K562 (cell line): ENCODE data around the gene SLC49A3. TPM values are rescaled to one million over a fixed set of nuclear protein-coding genes. Genes with fewer than 3 reads are reported as not detected.

Experiments
- ARNT ChIP-seq, 2 experiments: fragments of 450-650 bp; IDR thresholded peaks; 2 replicates each; pipeline ENCODE4 v1.6.1; 2016; ENCODE audit warnings: mild to moderate bottlenecking in 1 of 2
- ASH1L ChIP-seq: fragments of 450-650 bp; IDR thresholded peaks from 2 replicates; pipeline ENCODE4 v1.6.1; 2018; ENCODE audit warnings: borderline replicate concordance, mild to moderate bottlenecking, low read depth; ENCODE audit not compliant: partially characterized antibody
- CBX8 ChIP-seq: fragments of 200-600 bp; sonication (generic); IDR thresholded peaks from 2 replicates; pipeline ENCODE4 v1.6.1; 2012; ENCODE audit warnings: borderline replicate concordance, mixed run types, low read depth, mild to moderate bottlenecking, moderate library complexity, mixed read lengths, low read length, control low read depth, inconsistent platforms; ENCODE audit not compliant: poor library complexity, severe bottlenecking; ENCODE audit errors: extremely low read depth
- CCNT2 ChIP-seq: IDR thresholded peaks from 2 replicates; pipeline ENCODE4 v1.6.1; 2011; ENCODE audit warnings: borderline replicate concordance, low read depth, mild to moderate bottlenecking, moderate library complexity, mixed read lengths, low read length; ENCODE audit not compliant: insufficient read length; ENCODE audit errors: extremely low read depth
- CHD4 ChIP-seq: fragments of 200-600 bp; sonication (generic); IDR thresholded peaks from 3 replicates; pipeline ENCODE4 v1.6.1; 2012; ENCODE audit warnings: low read depth, mild to moderate bottlenecking, mixed read lengths, low read length, inconsistent platforms; ENCODE audit not compliant: insufficient read depth, insufficient replicate concordance, poor library complexity, severe bottlenecking
- DEAF1 ChIP-seq: fragments of 450-650 bp; formaldehyde crosslinking; IDR thresholded peaks from 2 replicates; pipeline ENCODE4 v1.4.0; 2020; ENCODE audit warnings: mild to moderate bottlenecking, moderate library complexity
- EHMT2 ChIP-seq: fragments of 450-650 bp; IDR thresholded peaks from 2 replicates; pipeline ENCODE4 v1.6.1; 2018; ENCODE audit warnings: antibody characterized with exemption
- HMG20A ChIP-seq: fragments of 450-650 bp; formaldehyde crosslinking; conservative IDR thresholded peaks from 2 replicates; pipeline ENCODE4 v1.4.0; 2020; ENCODE audit warnings: mild to moderate bottlenecking, mixed read lengths
- KAT2B ChIP-seq: IDR thresholded peaks from one replicate; pipeline ENCODE4 v1.6.1; 2012; ENCODE audit warnings: low read depth, mild to moderate bottlenecking, control low read depth, inconsistent platforms, low read length, moderate library complexity
- MBD2 ChIP-seq: sonication (generic); IDR thresholded peaks from 2 replicates; pipeline ENCODE4 v1.6.1; 2016; ENCODE audit warnings: low read depth, borderline replicate concordance
- MCM2 ChIP-seq: fragments of 450-650 bp; IDR thresholded peaks from 2 replicates; pipeline ENCODE4 v1.6.1; 2017; ENCODE audit warnings: low read depth, mild to moderate bottlenecking
- MCM7 ChIP-seq, 2 experiments: fragments of 450-650 bp; IDR thresholded peaks; 2 replicates each; pipeline ENCODE4 v1.6.1; 2016 to 2018
- NCOA4 ChIP-seq: fragments of 450-650 bp; IDR thresholded peaks from 2 replicates; pipeline ENCODE4 v1.6.1; 2018; ENCODE audit warnings: mild to moderate bottlenecking; ENCODE audit not compliant: partially characterized antibody
- NKRF ChIP-seq: fragments of 450-650 bp; IDR thresholded peaks from 2 replicates; pipeline ENCODE4 v1.6.1; 2016; ENCODE audit warnings: borderline replicate concordance
- NR2C2 ChIP-seq, 2 experiments: fragments of 200-800 bp in 1 of 2; sonication (Bioruptor generic) in 1 of 2; sonication (generic) in 1 of 2; formaldehyde crosslinking in 1 of 2; IDR thresholded peaks; 2 replicates each; pipeline versions ENCODE4 v1.6.1 to v1.8.0; 2016 to 2022; ENCODE audit warnings: mild to moderate bottlenecking in 1 of 2, missing compliant biosample characterization in 1 of 2, missing genetic modification characterization in 1 of 2, missing genetic modification reagents in 1 of 2
- PHF20 ChIP-seq: fragments of 450-650 bp; IDR thresholded peaks from 2 replicates; pipeline ENCODE4 v1.6.1; 2018; ENCODE audit not compliant: partially characterized antibody
- POLR3A ChIP-seq: IDR thresholded peaks from 2 replicates; pipeline ENCODE4 v1.6.1; 2011; ENCODE audit warnings: borderline replicate concordance, mild to moderate bottlenecking, moderate library complexity; ENCODE audit not compliant: insufficient read length, insufficient read depth; ENCODE audit errors: extremely low read depth
- SMAD3 ChIP-seq: fragments of 450-650 bp; formaldehyde crosslinking; conservative IDR thresholded peaks from 2 replicates; pipeline ENCODE4 v1.4.0; 2020; ENCODE audit warnings: mild to moderate bottlenecking
- SRSF3 ChIP-seq: fragments of 200-400 bp; formaldehyde crosslinking; IDR thresholded peaks from 2 replicates; pipeline ENCODE4 v1.6.1; 2016; ENCODE audit warnings: mild to moderate bottlenecking, low read length, moderate library complexity; ENCODE audit not compliant: insufficient read depth
- TAF7 ChIP-seq: fragments of 450-650 bp; IDR thresholded peaks from 2 replicates; pipeline ENCODE4 v1.6.1; 2016; ENCODE audit warnings: missing genetic modification characterization, missing compliant biosample characterization
- ZNF140 ChIP-seq: fragments of 250-450 bp; sonication (Bioruptor Pico); IDR thresholded peaks from 2 replicates; pipeline ENCODE4 v1.8.0; 2021; ENCODE audit warnings: moderate library complexity, mild to moderate bottlenecking, inconsistent platforms
- ZNF146 ChIP-seq: IDR thresholded peaks from one replicate; pipeline ENCODE4 v1.6.1; 2018; ENCODE audit warnings: missing compliant biosample characterization; ENCODE audit not compliant: unreplicated experiment
- polyA plus RNA-seq, 8 experiments: library from polyadenylated mRNA; depleted of rRNA in 4 of 8; stranded (reverse) in 5 of 8; unstranded in 3 of 8; fragments of >200 nt; fragmentation: Nextera tagmentation in 2 of 8; fragmentation: Illumina TruSeq in 1 of 8; extraction: Ambion mirVana in 2 of 8; extraction: Trizol in 1 of 8; gene quantifications; 2 replicates each; pipeline versions ENCODE4 v1.2.1 to v1.2.3, GENCODE V29; 2011 to 2014; ENCODE audit warnings: inconsistent platforms in 1 of 8, missing spikeins in 1 of 8
- total RNA-seq, 7 experiments: library from RNA; depleted of rRNA in 6 of 7; stranded (reverse); fragments of >200 nt in 6 of 7; fragmentation: Illumina TruSeq in 2 of 7; extraction: Trizol in 2 of 7; gene quantifications; 2 replicates each; pipeline versions ENCODE4 v1.2.1 to v1.2.3, GENCODE V29; 2011 to 2021; ENCODE audit warnings: low replicate concordance in 1 of 7

SLC49A3 gene
- total and polyA plus RNA-seq, 9 of the 15 experiments (the other 6 are each of a cell fraction or from before 2014, with no cell fraction given) = 0.24 to 0.41 TPM; not detected in 7

GRCh38 chr4:704971-705277, 16.0 kb upstream of the SLC49A3 start (continued):
- peak; percentile 47; the same call in 1 of the 2 replicates for TF ChIP-seq EHMT2
- TF ChIP-seq MBD2 = no peak
- no peak for TF ChIP-seq TAF7 (tag)
- TF ChIP-seq NKRF = no peak; the same call in 1 of the 2 replicates
- no peak for TF ChIP-seq CBX8
- TF ChIP-seq SMAD3 (CRISPR knock-in tag) = no peak
- no peak for TF ChIP-seq MCM2
- peak; percentile 52 for TF ChIP-seq NCOA4
- TF ChIP-seq KAT2B = no peak
- TF ChIP-seq ZNF140 (CRISPR knock-in tag) = no peak
- TF ChIP-seq HMG20A (CRISPR knock-in tag) = no peak
- no peak for TF ChIP-seq CHD4
- peak; percentile 30 for TF ChIP-seq ASH1L
- no peak for TF ChIP-seq CCNT2
- no peak for TF ChIP-seq SRSF3
- TF ChIP-seq POLR3A = no peak
- TF ChIP-seq DEAF1 (CRISPR knock-in tag) = no peak
- TF ChIP-seq PHF20 = peak; percentile 15
- TF ChIP-seq NR2C2 (CRISPR knock-in tag; IDR thresholded peaks at IDR 0.05) = no peak
- no peak for TF ChIP-seq NR2C2 (tag; IDR thresholded peaks at IDR 0.05)
- TF ChIP-seq ARNT (IDR thresholded peaks at IDR 0.05) = peak; percentile 45 to 48; a peak in 1 of 4 replicates
- TF ChIP-seq MCM7 (IDR thresholded peaks at IDR 0.05) = no peak
- TF ChIP-seq ZNF146 = no peak
